Chondrocyte (in vitro differentiated cells): ENCODE data around the gene MAB21L2. TPM values are rescaled to one million over a fixed set of nuclear protein-coding genes. Genes with fewer than 3 reads are reported as not detected.
"Not testable (repeated sequence)": the region's sequence is repeated elsewhere in the genome, so short reads cannot be mapped to it uniquely, and the experiment has no call there.

Experiments
- DNase-seq: peaks from one replicate; pipeline ENCODE4 v3.0.0; 2021; ENCODE audit warnings: mixed read lengths, low spot score
- H3K27ac Mint-ChIP-seq: one replicate; pipeline ENCODE4 v1.8.0; 2021; ENCODE audit warnings: mild to moderate bottlenecking, moderate library complexity, mixed read lengths; ENCODE audit not compliant: unreplicated experiment
- H3K27me3 Mint-ChIP-seq: 2 replicates; pipeline ENCODE4 v1.8.0; 2021; ENCODE audit warnings: low read depth, mixed read lengths
- H3K36me3 Mint-ChIP-seq: 2 replicates; pipeline ENCODE4 v1.8.0; 2021; ENCODE audit warnings: low read depth, mixed read lengths
- H3K4me1 Mint-ChIP-seq: 2 replicates; pipeline ENCODE4 v1.8.0; 2021; ENCODE audit warnings: low read depth, mild to moderate bottlenecking, mixed read lengths
- H3K4me3 Mint-ChIP-seq: one replicate; pipeline ENCODE4 v1.8.0; 2021; ENCODE audit warnings: mild to moderate bottlenecking, moderate library complexity, mixed read lengths; ENCODE audit not compliant: unreplicated experiment
- H3K9me3 Mint-ChIP-seq: 2 replicates; pipeline ENCODE4 v1.8.0; 2021; ENCODE audit warnings: low read depth, mixed read lengths
- long read RNA-seq: library from polyadenylated mRNA; stranded (forward); transcript quantifications from one replicate; pipeline ENCODE4 v2.0.0, GENCODE V29; 2021
- total RNA-seq: library from RNA; stranded (reverse); gene quantifications from 3 replicates; pipeline ENCODE4 v1.2.1, GENCODE V29; 2021
- TF ChIP-seq, protein P1 (sequence below): fragments of 200-600 bp; sonication (generic); IDR thresholded peaks from 2 replicates; pipeline ENCODE4 v1.5.0; 2021; ENCODE audit warnings: antibody characterized with exemption, mild to moderate bottlenecking, moderate library complexity

The MAB21L2 gene
- 4.2 to 48.3 TPM (median 4.6 TPM) in 3 replicates for total RNA-seq
- long read RNA-seq, transcript MAB21L2-201 (1 exons, 2,772 nt) = major isoform, 11 of 11 reads
- long read RNA-seq, partial matches to known transcripts = 0 of 11 reads
- long read RNA-seq, other reads (novel, unspliced or antisense) = 0 of 11 reads

DNA sequence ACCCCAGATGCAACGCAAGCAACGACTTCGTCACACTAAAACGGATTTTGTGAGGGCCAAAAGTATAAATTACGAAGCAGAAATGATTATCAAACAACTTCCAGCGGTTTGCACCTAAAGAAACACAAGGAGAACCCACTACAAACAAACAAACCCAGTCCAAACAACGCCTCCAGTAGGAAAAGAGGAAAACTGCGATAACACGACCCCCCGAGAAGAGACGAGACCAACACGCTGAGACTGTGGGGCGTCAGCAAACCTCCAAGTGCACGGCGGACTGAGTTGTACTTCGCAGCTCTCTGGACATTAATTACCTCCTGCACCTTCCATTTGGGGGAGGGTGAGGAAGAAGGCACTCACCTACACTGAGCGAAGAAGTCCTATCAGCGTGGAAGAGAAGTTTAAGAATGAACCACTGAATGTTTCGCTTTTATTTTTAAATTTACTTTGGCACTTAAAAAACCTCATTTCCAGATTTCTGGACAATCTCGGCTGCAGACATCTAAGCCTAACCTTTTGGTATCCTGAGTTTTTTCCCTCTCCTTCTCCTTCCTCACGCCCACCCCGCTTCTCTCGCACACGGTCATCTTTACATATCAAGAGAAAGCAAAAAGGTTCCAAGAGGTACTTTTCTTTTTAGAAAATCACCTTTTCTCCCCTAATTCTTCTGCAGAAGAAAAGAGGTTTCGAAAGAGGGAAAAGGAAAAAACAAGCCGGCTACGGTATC, at the start of gene MAB21L2:
MAB21L2 (plus strand) TSS at position 6 of the 727 bp plus-strand sequence. CDS start 879 bp downstream, outside the sequence.
- H3K4me3 Mint-ChIP-seq = peak within 1 kb of the TSS; percentile 85
- peak within 1 kb of the TSS; percentile 92 for H3K27ac Mint-ChIP-seq
- TF ChIP-seq, protein P1, sequence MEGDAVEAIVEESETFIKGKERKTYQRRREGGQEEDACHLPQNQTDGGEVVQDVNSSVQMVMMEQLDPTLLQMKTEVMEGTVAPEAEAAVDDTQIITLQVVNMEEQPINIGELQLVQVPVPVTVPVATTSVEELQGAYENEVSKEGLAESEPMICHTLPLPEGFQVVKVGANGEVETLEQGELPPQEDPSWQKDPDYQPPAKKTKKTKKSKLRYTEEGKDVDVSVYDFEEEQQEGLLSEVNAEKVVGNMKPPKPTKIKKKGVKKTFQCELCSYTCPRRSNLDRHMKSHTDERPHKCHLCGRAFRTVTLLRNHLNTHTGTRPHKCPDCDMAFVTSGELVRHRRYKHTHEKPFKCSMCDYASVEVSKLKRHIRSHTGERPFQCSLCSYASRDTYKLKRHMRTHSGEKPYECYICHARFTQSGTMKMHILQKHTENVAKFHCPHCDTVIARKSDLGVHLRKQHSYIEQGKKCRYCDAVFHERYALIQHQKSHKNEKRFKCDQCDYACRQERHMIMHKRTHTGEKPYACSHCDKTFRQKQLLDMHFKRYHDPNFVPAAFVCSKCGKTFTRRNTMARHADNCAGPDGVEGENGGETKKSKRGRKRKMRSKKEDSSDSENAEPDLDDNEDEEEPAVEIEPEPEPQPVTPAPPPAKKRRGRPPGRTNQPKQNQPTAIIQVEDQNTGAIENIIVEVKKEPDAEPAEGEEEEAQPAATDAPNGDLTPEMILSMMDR = peak; percentile 46
- H3K36me3 Mint-ChIP-seq = no peaks in the 10 kb centered on the region
- DNase-seq = no peak
- peaks cover 56% of the 10 kb centered on the region for H3K4me1 Mint-ChIP-seq
- no peaks in the 10 kb centered on the region for H3K9me3 Mint-ChIP-seq
- H3K27me3 Mint-ChIP-seq = no peaks in the 10 kb centered on the region

DNA sequence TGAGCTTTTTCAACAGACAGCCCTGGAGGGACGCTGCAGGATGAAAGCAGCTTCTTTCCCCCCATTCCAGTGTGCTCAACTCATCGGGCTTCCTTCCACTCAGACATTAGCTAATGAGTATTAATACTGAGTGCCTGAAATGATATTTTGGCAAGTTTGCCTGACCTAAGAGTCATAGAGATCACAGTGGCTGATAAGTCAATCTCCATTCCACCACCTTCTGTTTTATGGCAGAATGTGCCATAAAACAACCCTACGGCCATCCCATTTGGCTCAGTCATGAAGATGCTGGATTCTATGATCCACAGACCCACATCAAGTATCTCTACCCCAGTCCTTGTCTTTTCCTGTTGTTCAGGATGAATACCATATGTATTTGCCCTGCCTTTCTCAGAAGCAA, 48.3 kb upstream of the MAB21L2 start:
- DNase-seq = no peak
- TF ChIP-seq, protein P1 = no peak
- no peaks in the 10 kb centered on the region for H3K27me3 Mint-ChIP-seq
- no peaks in the 10 kb centered on the region for H3K36me3 Mint-ChIP-seq
- H3K27ac Mint-ChIP-seq = no peak overlapping the region
- H3K4me3 Mint-ChIP-seq = no peak overlapping the region
- no peaks in the 10 kb centered on the region for H3K4me1 Mint-ChIP-seq
- peaks cover 10% of the 10 kb centered on the region for H3K9me3 Mint-ChIP-seq

DNA sequence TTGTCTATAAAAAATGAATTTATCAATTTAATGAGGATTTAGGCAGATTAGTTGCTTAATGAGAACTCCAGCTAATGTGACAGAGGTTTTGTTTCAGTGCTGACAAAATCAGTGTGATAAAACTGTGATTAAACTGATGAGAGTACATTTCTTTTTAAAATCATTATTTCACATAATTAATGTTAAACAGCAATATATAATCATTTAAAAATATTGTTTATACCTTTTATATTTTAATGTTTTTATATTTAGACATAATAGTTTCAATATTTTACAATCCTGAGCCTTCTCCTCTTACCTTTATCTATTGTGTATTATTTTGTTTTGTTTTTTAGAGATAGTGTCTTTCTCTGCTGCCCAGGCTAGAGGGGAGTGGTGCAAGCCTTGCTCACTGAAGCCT, 47.1 kb upstream of the MAB21L2 start:
- Mint-ChIP-seq H3K36me3 (no peaks in the 10 kb centered on the region), H3K4me3 (no peak overlapping the region), H3K27ac (no peak overlapping the region), H3K27me3 (no peaks in the 10 kb centered on the region), H3K9me3 (peaks cover 10% of the 10 kb centered on the region), H3K4me1 (no peaks in the 10 kb centered on the region)
- TF ChIP-seq, protein P1 = no peak
- DNase-seq = no peak

DNA sequence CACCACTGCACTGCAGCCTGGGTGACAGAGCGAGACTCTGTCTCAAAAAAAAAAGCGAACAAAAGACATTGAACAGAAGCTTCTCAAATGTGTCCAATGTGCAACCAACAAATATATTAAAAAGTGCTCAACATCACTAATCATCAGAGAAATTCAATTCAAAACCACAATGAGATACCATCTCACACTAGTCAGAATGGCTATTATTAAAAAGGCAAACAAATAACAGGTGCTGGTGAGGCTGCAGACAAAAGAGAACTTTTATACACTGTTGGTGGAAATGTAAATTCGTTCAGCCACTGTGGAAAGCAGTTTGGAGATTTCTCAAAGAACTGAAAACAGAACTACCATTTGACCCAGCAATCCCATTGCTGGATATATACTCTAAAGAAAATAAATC, 44.0 kb upstream of the MAB21L2 start:
- H3K4me3 Mint-ChIP-seq, H3K4me1 Mint-ChIP-seq, DNase-seq, H3K36me3 Mint-ChIP-seq, H3K27ac Mint-ChIP-seq, H3K27me3 Mint-ChIP-seq: not testable (repeated sequence)
- peaks cover 10% of the 10 kb centered on the region for H3K9me3 Mint-ChIP-seq

DNA sequence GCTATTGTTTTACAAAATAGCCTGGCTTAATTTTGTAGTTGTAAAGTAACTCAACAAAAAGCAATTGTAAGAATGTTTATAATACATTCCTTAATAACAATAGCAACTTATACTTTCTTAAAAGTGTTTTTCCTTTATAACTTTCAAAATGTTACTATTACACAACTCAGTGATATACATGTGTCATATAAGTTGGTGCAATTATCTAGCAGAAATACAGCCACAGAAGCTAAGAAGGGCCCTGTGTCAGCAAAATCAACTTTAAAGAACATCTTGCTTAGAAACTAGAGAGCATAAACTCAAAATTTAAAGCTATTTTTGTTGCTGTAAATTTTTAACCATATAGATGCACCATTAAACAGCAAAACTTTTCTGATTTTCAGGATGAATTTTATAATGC, 41.4 kb upstream of the MAB21L2 start:
- Mint-ChIP-seq H3K27me3 (no peaks in the 10 kb centered on the region), H3K9me3 (peaks cover 10% of the 10 kb centered on the region), H3K4me3 (no peak overlapping the region), H3K36me3 (no peaks in the 10 kb centered on the region), H3K4me1 (peaks cover 8% of the 10 kb centered on the region), H3K27ac (no peak overlapping the region)
- TF ChIP-seq, protein P1 = no peak
- DNase-seq = no peak

DNA sequence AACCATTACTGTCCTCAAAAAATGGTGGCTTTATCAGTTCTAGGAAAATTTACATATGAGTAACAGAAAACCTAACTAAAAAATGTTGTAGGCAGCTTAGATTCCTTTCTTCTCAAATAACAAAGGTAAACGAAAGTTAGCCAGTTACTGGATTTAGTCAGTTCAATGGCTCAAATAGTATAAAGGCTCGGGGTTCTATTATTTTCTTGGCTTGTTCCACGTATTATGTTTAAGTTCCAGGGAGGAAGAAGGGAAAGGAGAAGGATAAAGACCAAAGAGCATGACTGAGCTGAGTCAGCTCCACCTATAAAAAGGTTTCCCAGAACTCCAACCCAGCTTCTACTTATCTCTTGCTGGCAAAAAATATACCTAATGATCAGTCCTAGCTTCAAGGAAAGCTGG, 41.0 kb upstream of the MAB21L2 start:
- H3K27me3 Mint-ChIP-seq = no peaks in the 10 kb centered on the region
- DNase-seq = no peak
- peaks cover 10% of the 10 kb centered on the region for H3K9me3 Mint-ChIP-seq
- no peak overlapping the region for H3K4me3 Mint-ChIP-seq
- peaks cover 8% of the 10 kb centered on the region for H3K4me1 Mint-ChIP-seq
- H3K36me3 Mint-ChIP-seq = no peaks in the 10 kb centered on the region
- H3K27ac Mint-ChIP-seq = no peak overlapping the region
- TF ChIP-seq, protein P1 = no peak
